A549 (cell line): ENCODE data around the gene STX12.

Experiments used
- CEBPB ChIP-seq, 2 experiments: fragments of >200 bp in 1 of 2; sonication (Bioruptor Twin) in 1 of 2; formaldehyde crosslinking in 1 of 2; IDR thresholded peaks; 2 replicates each; pipeline ENCODE4 v1.6.1; 2012 to 2016
- CHD2 ChIP-seq: fragments of 150-350 bp; IDR thresholded peaks from 2 replicates; pipeline ENCODE4 v1.6.1; 2014; ENCODE audit warnings: low read length; ENCODE audit not compliant: partially characterized antibody
- CHD4 ChIP-seq: fragments of 200-600 bp; sonication (generic); IDR thresholded peaks from 2 replicates; pipeline ENCODE4 v1.6.1; 2016; ENCODE audit warnings: antibody characterized with exemption, mild to moderate bottlenecking, borderline replicate concordance
- CTCF ChIP-seq: fragments of >200 bp; sonication (Bioruptor Twin); formaldehyde crosslinking; IDR thresholded peaks from 3 replicates; pipeline ENCODE4 v1.5.1; 2016
- ESRRA ChIP-seq: fragments of 150-350 bp; IDR thresholded peaks from 2 replicates; pipeline ENCODE4 v1.6.1; 2014; ENCODE audit warnings: mild to moderate bottlenecking, low read length, borderline replicate concordance
- POLR2A ChIP-seq: IDR thresholded peaks from 2 replicates; pipeline ENCODE4 v1.6.1; 2012; ENCODE audit warnings: mild to moderate bottlenecking, low read length
- REST ChIP-seq: fragments of 200-600 bp; sonication (generic); IDR thresholded peaks from 2 replicates; pipeline ENCODE4 v1.6.1; 2016; ENCODE audit warnings: antibody characterized with exemption, mild to moderate bottlenecking, moderate library complexity
- RNF2 ChIP-seq: fragments of 200-600 bp; sonication (generic); IDR thresholded peaks from 2 replicates; pipeline ENCODE4 v1.6.1; 2016; ENCODE audit warnings: low read depth, mild to moderate bottlenecking, antibody characterized with exemption, moderate library complexity, borderline replicate concordance

- TF ChIP-seq CEBPB (IDR thresholded peaks at IDR 0.05), result no peak
- no peak for TF ChIP-seq CHD2
- TF ChIP-seq REST, result no peak
- TF ChIP-seq POLR2A, result peak; percentile 74
- no peak for TF ChIP-seq RNF2
- TF ChIP-seq CTCF, result no peak
- TF ChIP-seq ESRRA, result no peak
- TF ChIP-seq CHD4, result no peak
Observed at GRCh38 chr1:27772932-27773825, at the start of gene STX12.
